ENCODE results near the gene IL21R.
"Not testable (repeated sequence)": the region's sequence is repeated elsewhere in the genome, so short reads cannot be mapped to it uniquely, and the experiment has no call there.

IL21R gene

DNA sequence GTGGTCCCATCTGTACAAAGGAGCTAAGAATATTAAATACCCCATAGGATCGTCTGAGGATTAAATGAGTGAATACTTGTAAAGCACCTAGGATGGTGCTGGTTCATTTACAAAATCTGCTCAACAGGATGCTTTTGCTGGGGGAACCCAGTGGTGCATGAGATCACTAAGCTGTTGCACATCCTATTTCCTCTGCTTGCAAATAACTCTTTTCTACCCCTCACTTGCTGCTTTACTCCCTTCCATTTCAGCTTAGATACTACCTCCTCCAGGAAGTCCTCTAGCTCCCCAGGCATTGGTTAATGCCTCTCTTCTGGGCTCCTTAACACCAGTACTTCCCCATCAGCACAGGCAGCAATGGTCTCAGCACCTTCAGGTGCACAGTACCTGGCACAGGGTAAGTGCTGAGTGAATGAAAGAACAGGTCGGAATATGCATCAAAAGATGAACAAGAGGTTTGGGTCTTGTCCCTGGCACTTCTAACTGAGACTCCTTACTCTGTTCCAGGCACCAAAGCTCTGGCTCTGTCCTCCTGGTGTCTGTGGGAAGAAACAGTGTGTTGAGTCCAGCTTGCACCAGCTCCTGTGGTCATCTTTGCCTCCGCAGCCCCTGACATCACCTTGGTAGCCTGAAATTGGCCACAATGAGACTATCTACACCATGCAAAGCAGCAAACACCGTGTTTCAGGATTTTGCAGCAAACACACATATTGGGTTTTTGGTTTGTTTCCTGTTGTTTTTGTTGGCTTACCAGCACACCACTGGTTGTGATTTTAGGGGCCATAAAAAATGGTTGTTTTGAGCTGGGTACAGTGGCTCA is 24.1 kb upstream of the IL21R start:
- DNase-seq, result no peak

DNA sequence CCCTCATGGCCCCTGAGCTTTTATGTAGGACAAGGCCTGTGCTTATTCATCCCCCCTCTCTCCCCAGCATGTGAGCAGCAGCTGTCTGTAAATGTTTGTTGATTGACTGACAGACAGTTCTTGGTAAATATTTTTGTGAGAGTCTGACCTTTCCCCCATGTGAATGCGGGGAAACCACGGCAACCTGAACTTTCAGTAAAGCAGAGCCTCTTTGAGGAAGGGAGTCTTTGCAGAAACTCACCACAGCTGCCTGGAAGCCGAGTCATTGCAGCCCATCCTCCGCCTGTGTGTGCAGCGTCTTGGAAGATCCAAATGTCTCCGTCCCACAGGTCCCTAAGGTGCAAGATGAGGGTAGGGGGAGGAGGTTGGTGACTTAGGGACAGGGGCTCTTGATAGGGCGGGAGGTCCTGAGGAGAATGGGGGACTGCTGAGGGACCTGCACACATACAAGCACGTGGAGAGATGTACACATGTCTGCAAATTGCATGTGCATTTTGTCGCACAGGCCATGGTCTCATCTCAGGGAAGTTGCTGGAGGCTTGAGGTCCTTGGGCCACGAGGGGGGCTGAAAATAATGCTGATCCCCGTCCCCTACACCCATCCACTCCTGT is 23.0 kb upstream of the IL21R start:
- peak; percentile 10 for DNase-seq

DNA sequence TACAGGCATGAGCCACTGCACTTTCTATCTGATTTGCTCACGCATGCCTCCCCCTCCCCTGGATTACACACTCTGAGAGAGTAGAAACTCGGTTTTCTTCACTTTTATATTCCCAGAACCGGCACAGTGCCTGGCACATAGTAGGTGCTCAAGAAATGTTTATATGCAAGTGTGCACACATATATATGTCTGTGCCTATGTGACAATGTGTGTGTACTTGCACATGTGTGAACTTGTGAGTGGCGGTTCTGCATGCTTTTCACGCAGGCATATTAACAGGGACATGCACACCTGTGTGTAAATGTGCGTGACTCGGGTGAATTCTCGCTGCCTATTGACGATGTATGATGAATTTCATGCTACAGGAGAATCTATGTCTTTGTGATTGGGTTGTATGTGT is 22.1 kb upstream of the IL21R start:
- no peak for DNase-seq

DNA sequence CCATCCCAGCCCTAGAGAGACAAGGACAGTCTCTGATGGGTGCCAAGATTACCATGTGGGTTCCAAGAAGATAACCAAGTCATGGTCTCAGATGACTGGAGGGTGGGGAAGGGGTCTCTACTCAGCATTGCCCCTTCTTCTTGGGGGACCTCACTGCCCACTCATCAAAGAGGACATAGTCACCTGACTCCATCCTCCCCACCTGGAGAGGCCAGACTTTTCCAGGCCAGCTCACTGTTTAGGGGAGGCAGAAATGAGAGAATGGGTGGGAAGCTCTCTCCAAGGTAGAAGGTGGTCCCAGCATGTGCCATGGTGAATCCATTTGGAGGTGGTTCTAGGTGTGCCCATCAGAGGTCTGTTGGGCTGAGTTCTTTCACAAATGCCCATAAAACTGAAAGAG is 20.7 kb upstream of the IL21R start:
- no peak for DNase-seq

DNA sequence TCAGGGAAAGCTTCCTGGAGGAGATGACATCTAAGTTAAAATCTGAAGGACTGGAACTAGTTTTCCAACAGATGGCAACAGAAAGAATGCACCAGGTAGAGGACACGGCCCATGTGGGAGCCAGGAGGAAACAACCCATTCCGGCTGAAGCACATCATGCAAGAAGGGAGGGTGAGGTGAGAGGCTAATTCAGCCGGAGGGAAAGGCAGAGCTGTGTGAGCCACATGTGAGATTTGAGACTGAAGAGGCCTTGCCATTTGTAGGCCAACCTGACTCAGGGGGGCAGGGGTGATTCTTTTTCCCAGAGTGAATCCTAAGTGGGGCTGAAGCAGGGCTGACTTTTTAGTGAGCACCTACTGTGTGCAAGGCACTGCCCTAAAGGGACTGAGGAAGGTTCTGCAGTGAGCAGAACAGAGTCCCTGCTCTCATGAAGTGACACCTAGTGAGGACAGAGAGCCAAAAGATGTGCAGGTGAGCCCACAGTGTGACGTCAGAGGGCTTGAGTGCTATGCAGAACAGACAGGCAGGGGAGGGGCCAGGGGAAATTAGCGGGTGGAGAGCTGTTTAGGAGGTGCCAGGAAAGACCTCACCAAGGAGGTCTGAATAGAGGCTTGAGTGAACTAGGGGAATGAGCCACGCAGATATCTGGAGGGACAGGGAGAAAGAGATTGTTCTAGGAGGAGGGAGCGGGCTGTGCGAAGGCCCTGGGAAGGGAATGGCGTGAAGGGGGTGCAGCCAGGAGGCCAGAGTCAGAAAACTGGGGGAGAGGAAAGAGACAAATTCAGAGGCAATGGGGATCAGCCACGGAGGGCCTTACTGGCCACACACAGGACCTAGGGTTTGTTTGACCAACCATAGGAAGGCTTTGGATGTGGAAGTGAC is 19.8 kb upstream of the IL21R start:
- no peak for DNase-seq

DNA sequence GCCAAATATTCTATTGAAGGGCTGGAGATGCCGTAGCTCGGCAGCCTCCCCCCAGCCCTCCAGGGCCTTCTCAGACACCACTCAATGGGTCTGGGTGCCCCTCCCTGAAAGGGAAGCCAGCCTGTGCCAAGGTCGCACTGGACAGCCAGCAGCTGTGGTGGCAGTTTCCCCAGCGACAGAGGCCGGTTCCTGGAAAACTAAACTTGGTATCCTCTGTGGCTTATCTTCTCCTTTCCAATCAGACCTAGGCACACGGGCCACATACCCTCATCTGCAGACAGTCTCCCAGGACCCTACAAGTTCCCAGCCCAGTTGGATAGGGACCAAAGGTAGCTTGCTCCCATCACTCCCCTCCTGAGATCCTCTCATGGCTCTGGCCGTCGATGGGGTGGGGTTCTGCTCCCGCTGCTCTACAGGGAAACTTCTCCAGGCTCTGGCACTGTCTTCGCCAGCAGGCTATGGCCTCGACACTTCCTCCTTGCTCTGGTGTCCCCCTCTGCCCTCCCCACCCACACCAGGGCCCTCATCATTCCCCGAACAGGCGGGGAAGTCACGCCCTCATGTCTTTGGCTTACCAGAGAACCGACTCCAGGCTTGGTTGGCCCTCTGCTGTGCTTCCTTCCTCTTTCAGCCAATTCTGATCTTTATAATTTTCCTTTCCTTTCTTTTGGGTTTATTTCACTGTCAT is 18.3 kb upstream of the IL21R start:
- DNase-seq, result no peak

DNA sequence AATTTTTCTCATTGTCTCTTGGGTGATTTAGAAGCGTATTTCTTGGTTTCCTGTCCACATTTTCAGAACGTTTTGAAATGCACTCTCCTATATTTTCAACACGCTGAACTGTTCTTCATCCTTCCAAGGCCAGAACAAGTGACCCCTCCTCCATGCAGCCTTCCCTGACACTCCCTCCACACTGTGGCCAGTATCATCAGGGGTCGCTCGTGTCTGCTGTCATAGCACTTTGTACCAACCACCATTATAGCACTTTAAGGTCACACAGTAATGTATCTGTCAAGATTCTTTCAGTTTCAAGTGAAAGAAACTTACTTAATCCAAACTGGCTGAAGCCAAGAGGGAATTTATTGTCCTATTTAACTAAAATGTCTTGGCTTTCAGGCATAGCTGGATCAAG is 17.5 kb upstream of the IL21R start:
- DNase-seq, result no peak

DNA sequence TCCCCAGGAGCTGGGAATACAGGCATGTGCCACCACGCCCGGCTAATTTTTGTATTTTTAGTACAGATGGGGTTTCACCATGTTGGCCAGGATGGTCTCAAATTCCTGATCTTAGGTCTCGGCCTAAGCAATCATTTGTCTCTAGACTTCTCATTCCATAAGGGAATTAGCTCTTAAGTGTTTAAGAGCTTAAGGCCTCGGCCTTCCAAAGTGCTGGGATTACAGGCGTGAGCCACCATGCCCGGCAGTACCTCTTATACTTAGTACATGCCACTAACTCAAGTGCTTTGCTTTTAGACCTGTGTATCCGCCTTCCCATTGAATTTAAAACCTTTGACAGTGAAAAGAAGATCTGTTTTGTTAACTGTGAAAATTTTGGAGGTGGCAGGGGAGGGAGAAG is 16.6 kb upstream of the IL21R start:
- no peak for DNase-seq

DNA sequence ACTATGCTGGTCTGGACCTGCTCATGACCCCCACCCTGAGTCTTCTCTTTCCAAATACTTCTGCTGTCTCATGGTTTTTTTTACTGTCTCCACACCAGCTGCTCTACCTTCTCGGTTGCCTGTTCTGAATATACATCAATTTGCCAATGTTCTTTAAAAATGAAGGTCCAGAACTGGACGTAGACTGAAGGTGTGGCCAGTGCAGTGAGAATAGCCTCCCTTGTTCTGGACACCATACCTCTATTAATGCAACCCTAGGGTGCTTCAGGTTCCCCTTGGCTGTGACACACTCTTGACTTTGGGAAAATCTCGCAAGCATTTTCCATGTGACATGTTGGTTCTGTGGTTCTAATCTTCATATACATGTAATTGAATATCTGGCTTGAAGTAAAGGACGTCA is 15.3 kb upstream of the IL21R start:
- DNase-seq, result no peak

DNA sequence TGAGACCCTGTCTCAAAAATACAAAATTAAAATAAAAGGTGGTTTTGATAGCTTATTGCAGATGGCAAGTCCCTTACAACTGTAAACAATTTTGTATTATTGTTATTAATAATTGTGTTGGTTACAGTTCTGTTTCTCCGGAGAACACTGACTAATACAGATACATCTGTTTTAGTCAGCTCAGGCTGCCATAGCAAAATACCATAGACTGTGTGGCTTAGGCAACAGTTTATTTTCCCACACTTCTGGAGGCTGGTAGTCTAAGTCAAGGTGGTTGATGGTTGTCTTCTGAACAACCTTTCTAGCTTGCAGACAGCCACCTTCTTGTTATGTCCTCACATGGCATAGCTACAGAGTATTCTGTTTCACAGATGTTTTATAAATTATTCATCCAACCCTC is 14.2 kb upstream of the IL21R start:
- no peak for DNase-seq

DNA sequence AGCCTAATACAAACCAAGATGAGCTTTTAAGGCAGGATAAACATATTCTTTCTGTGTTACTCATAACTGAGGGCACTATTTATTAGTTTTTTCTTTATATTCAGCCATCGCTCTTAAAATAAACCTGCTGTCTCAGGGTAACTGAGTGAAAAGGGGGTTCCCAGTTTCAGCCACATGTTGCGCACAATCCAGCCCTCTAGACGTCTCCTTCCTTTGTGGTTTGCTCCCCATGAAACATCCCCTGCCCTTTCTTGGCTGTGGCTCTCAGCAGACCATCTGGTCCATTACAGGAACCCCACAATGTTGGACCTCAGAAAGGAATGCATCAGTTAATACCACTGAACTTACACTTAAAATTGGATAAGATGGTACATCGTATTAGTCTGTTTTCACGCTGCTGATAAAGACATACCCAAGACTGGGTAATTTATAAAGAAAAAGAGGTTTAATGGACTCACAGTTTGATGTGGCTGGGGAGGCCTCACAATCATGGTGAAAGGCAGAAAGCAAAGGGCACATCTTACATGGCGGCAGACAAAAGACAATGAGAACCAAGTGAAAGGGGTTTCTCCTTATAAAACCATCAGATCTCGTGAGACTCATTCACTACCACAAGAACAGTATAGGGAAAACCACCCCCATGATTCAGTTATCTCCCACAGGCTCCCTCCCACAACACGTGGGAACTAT is 12.6 kb upstream of the IL21R start:
- no peak for DNase-seq

DNA sequence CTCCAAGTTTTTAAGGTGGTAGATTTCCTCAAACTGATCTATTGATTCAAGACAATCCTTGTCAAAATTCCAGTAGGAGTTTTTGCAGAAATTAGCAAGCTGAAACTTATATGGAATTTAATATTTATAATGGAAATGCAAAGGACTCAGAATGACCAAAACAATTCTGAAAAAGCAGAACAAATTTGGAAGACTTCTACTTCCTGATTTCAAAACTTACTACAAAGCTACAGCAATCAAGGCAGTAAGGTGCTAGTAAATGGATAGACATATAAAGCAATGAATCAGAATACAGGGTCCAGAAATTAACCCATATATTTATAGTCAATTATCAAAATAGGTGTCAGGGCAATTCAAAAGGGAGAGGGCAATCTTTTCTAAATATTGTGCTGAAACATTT is 11.8 kb upstream of the IL21R start:
- no peak for DNase-seq

DNA sequence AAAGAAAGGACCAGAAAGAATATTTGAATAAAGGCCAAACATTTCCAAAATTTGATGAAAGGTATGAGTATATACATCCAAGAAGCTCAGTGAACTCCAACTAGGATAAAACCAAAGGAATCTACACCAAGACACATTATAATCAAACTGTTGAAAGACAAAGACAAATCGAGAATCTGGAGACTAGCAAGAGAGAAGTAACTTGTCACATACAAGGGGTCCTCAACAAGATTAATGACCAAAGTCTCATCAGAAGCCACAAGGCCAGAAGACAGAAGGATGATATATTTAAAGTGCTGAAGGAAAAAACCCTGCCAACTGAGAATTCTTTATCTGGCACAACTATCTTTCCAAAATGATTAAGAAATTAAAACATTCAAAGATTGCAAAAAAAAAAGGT is 9.3 kb upstream of the IL21R start:
- DNase-seq, result no peak

DNA sequence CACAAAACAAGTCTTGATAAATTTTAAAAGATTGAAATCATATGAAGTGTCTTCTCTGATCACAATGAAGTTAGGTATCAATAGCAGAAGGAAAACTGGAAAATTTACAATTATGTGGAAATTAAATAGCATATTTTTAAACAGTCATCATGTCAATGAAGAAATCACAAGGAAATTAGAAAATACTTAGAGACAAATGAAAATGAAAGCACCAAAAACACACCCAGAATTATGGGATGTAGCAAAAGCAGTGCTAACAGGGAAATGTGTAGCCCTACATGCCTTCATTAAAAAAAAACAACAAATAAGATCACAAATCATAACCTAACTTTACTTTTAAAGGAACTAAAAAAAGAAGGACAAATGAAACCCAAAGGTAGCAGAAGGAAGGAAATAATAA is 7.5 kb upstream of the IL21R start:
- DNase-seq, result no peak

DNA sequence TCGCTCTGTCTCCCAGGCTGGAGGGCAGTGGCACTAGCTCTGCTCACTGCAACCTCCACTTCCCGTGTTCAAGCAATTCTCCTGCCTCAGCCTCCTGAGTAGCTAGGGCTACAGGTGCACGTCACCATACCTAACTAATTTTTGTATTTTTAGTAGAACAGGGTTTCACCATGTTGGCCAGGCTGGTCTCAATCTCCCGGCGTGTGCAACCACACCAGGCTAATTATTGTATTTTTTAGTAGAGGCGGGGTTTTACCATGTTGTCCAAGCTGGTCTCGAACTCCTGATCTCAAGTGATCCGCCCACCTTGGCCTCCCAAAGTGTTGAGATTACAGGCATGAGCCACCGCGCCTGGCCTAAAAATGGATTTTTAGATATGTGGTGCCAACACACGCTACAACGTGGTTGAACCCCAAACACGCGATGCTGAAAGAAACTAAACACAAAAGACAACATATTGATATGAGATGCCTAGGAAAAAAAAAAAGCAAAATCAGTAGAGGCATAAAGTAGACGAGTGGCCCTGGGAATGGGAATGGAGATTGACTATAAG is 3.6 kb upstream of the IL21R start:
- not testable (repeated sequence) for DNase-seq

DNA sequence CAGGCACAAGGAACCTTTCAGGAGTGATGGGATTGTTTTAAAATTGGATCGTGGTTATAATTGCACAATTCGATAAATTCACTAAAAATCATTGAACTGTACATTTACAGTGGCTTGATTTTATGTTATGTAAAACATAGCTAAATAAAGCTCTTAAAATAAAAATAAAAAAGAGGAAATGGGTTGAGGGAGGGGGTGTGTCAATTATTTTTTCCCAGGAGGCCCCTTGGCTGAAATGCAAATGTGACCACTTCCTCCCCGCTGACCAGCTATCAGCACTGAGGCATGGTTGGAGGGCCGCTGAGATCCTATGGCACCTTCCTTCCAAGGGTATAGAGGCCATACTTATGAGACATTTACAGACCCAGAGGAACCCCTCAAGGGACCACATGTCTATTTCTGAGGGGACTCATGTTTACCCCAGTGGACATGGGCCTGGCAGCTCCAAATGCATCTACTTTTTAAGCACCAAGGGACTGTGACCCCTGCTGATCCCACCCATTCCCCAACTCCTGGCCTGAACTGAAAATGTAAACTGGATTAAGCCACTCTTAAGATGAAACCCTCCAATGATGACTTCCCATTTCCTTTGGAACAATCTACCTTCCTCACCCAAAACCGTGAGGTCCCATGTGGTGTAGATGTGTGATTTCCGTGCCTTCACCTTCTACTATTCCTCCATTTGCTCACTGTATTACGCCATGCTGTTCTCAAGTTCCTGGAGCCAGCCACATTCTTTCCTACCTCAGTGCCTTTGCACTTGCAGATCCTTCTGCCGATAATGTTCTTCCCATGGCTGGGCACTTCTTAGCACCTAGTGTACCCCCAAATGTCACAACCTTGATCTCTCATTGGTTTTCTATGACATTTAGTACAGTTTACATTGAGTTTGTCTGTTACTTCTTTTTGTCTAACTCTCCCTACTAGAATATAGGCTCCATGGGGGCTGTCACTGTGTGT is 2.8 kb upstream of the IL21R start:
- no peak for DNase-seq

DNA sequence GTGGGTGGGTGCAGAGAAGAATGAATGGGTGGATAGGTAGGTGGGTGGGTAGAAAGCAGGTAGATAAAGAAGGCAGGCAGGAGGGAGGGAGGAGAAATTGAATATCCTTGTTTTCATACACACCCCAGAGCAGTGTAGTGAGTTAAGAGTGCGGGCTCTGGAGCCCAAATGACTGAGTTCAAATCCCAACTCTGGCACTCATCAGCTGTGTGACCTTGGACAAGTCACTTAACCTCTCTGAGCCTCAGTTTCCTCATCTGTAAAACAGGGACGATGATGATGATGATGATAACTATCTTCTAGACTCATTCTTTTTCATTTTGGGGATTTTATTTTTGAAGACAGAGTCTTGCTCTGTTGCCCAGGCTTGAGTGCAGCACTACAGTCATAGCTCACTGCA is 2.0 kb upstream of the IL21R start:
- DNase-seq, result no peak

DNA sequence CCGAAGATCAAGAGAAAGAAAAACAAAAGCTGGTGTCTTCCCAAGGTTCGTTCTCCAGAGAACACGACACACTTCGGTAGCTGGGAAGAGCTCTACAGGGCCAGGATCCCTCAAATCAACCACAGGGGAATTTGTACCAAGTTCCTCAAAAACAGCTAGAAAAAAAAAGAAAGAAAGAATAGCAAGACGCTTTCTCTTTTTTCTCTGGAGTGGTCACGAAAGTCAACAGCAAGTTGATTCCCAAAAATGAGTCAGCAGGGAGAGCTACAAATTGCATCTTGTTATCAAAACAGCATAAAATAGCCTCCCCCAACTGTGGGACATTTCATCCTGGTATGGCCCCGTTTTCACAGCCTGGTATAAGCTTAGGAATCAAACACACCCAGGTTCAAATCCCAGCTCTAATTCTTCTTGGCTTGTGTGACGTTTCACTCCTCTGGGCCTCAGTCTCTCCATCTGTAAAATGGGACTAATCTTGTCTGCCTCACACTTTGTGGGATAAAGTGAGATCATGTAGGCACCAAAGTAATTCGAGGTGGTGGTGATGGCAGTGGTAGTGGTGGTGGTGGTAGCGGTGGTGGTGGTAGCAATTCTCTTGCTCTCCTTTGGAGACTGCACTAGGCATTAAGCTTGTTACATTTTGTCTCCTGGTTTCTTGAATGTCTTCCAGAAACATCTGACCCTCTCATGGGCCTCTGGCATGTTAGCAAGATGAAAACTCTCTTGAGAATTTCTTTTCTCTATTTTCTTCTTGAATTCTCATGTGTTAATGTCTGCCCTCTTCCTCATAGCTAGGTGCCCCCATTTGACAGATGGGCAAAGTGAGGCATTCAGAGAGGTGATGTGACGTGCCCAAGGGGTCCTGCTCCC is 988 bp upstream of the IL21R start:
- DNase-seq, result no peak

DNA sequence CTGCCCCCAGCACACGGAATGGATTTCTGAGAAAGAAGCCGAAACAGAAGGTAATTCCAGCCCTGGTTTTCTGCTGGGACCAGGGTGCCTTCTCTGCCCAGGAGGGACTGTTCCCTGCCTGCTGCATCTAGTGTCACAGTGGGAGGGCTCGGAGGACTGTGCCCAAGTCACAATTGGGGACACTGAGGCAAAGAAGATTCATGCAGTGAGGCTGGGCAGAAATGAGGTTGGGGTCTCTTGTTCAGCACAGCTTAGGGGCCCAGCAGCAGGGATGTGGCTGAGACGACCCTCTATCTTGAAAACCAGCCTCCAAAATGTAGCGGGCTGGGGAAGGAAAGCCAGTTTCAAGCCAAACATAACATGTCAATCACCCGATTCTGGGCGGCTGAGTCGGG is 592 bp downstream of the IL21R start:
- DNase-seq, result no peak

DNA sequence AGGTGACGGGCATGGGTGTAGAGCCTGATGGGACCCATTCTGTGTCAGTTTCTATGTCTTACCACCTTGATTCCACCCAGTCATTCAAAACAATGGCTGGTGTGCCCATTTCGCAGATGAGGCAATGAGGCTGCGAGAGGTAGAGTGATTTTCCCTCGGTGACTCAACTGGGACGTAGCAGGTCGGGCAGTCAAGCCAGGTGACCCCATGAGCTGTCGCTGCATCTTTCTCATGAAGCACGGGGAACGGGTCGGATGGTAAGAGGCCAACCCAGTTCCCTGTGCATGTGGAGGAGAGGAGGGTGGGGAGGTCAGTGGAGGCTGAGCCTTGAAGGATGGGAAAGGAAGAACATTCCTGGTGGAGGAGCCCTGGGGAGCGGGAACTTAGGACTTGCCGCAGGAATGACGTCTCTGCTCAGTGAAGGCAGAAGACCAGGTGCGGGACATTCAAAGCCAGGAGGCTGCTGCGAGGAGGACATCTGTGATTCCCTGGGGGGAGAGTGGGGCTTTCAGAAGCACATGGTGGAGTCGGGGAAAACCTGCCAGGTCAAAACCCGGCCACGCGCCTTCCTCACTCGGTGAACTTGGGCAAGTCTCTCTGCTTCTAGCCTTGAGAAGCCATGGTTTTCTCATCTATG is 1.1 kb downstream of the IL21R start:
- DNase-seq, result peak; percentile 63

Data from activated naive CD4-positive, alpha-beta T cell treated with Interleukin-2 at 50 U/mL for 16 hours (primary cell).